ENCODE results near the gene RUSF1. TPM values are rescaled to one million over a fixed set of nuclear protein-coding genes. Genes with fewer than 3 reads are reported as not detected.
"Not testable (repeated sequence)": the region's sequence is repeated elsewhere in the genome, so short reads cannot be mapped to it uniquely, and the experiment has no call there.

The RUSF1 gene
- total RNA-seq, 6 experiments from 2014 or later = 55.9 to 77.7 (median 63.6) TPM

- Mint-ChIP-seq H3K36me3 (ENCODE audit: low read depth) (no peaks in the 10 kb centered on the region), H3K9me3 (no peaks in the 10 kb centered on the region), H3K27ac (no peak overlapping the region), H3K4me3 (peak overlapping the region; percentile 1; the same call in 1 of the 2 replicates), H3K27me3 (ENCODE audit: insufficient read depth) (peaks cover 31% of the 10 kb centered on the region), H3K4me1 (ENCODE audit: low read depth) (peaks cover 6% of the 10 kb centered on the region)
- TF ChIP-seq, protein P1, sequence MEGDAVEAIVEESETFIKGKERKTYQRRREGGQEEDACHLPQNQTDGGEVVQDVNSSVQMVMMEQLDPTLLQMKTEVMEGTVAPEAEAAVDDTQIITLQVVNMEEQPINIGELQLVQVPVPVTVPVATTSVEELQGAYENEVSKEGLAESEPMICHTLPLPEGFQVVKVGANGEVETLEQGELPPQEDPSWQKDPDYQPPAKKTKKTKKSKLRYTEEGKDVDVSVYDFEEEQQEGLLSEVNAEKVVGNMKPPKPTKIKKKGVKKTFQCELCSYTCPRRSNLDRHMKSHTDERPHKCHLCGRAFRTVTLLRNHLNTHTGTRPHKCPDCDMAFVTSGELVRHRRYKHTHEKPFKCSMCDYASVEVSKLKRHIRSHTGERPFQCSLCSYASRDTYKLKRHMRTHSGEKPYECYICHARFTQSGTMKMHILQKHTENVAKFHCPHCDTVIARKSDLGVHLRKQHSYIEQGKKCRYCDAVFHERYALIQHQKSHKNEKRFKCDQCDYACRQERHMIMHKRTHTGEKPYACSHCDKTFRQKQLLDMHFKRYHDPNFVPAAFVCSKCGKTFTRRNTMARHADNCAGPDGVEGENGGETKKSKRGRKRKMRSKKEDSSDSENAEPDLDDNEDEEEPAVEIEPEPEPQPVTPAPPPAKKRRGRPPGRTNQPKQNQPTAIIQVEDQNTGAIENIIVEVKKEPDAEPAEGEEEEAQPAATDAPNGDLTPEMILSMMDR (IDR thresholded peaks at IDR 0.05) = no peak
- DNase-seq = no peak
Measured at GRCh38 chr16:31529108-31529936, 21.1 kb upstream of the RUSF1 start.

DNA sequence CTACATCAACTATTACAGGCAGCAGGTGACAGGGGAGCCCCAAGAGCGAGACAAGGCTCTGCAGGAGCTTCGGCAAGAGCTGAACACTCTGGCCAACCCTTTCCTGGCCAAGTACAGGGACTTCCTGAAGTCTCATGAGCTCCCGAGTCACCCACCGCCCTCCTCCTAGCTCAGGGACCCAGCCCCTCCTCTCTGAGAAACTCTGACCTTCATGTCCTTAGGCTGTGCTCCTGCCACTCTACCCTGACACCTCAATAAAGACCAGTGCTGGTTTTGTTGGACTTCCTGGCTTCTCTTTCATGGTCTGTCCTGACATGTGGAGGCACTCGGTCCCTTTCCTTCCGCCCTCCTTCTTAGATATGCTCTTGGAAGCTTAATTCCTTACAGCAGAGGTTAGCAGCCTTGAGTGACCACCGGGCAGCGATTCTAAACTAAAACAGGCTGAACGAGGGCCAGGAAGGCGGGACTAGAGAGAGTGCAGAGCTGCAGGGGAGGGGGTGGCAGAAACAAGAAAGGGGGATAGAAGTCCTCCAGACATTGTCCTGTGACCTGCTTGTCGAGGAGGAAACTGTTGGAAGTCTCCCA, 20.4 kb upstream of the RUSF1 start:
- Mint-ChIP-seq H3K36me3 (ENCODE audit: low read depth) (no peaks in the 10 kb centered on the region), H3K27me3 (ENCODE audit: insufficient read depth) (peaks cover 33% of the 10 kb centered on the region), H3K4me3 (peak overlapping the region; percentile 1; the same call in 1 of the 2 replicates), H3K27ac (no peak overlapping the region), H3K4me1 (ENCODE audit: low read depth) (peaks cover 6% of the 10 kb centered on the region), H3K9me3 (no peaks in the 10 kb centered on the region)
- no peak for DNase-seq
- TF ChIP-seq, protein P1 (IDR thresholded peaks at IDR 0.05) = no peak

- TF ChIP-seq, protein P1 (IDR thresholded peaks at IDR 0.05) = no peak
- peak within 1 kb of the TSS; percentile 1; the same call in 1 of the 2 replicates for H3K4me3 Mint-ChIP-seq
- no peak within 1 kb of the TSS for H3K27ac Mint-ChIP-seq
Measured at GRCh38 chr16:31527734-31528274, 19.6 kb upstream of the RUSF1 start, which contains the start of gene AHSP. AHSP (plus strand) TSS chr16:31527900; CDS start chr16:31528140, 240 bp downstream.

GRCh38 chr16:31525113-31525512, 16.9 kb upstream of the RUSF1 start:
- TF ChIP-seq, protein P1 (IDR thresholded peaks at IDR 0.05) = no peak
- H3K27me3 Mint-ChIP-seq (ENCODE audit: insufficient read depth) = peaks cover 35% of the 10 kb centered on the region
- H3K36me3 Mint-ChIP-seq (ENCODE audit: low read depth) = no peaks in the 10 kb centered on the region
- H3K9me3 Mint-ChIP-seq = no peaks in the 10 kb centered on the region
- DNase-seq = no peak
- H3K4me1 Mint-ChIP-seq (ENCODE audit: low read depth) = peaks cover 6% of the 10 kb centered on the region
- no peak overlapping the region for H3K27ac Mint-ChIP-seq
- H3K4me3 Mint-ChIP-seq = no peak overlapping the region

More at GRCh38 chr16:31527734-31528274, 19.6 kb upstream of the RUSF1 start, which contains the start of gene AHSP:
- H3K36me3 Mint-ChIP-seq (ENCODE audit: low read depth) = no peaks in the 10 kb centered on the region
- H3K9me3 Mint-ChIP-seq = no peaks in the 10 kb centered on the region
- no peak for DNase-seq
- H3K27me3 Mint-ChIP-seq (ENCODE audit: insufficient read depth) = peaks cover 32% of the 10 kb centered on the region
- H3K4me1 Mint-ChIP-seq (ENCODE audit: low read depth) = peaks cover 6% of the 10 kb centered on the region

GRCh38 chr16:31523768-31524167, 15.6 kb upstream of the RUSF1 start:
- peaks cover 22% of the 10 kb centered on the region for H3K27me3 Mint-ChIP-seq (ENCODE audit: insufficient read depth)
- H3K36me3 Mint-ChIP-seq (ENCODE audit: low read depth); H3K27ac Mint-ChIP-seq; H3K9me3 Mint-ChIP-seq; DNase-seq; H3K4me3 Mint-ChIP-seq; H3K4me1 Mint-ChIP-seq (ENCODE audit: low read depth): not testable (repeated sequence)

Data from HFFc6 (cell line).